ENCODE results near the gene DNAJC7. TPM values are rescaled to one million over a fixed set of nuclear protein-coding genes. Genes with fewer than 3 reads are reported as not detected.

Gene DNAJC7
- total RNA-seq, 1 donor, result 75.3 TPM

- no peak overlapping the region for H3K4me3 ChIP-seq (ENCODE audit: insufficient read depth, low read length)
- TF ChIP-seq CTCF (IDR thresholded peaks at IDR 0.05; ENCODE audit: extremely low read depth, low read depth, low read length), result no peak
- no peaks in the 10 kb centered on the region for H3K79me2 ChIP-seq (ENCODE audit: insufficient read depth, low read length)
- no peak overlapping the region for H2AFZ ChIP-seq (ENCODE audit: low read length)
- H3K27me3 ChIP-seq (ENCODE audit: insufficient read depth, low read length), result no peaks in the 10 kb centered on the region
- H3K27ac ChIP-seq (ENCODE audit: low read depth, low read length), result no peak overlapping the region
- no peak overlapping the region for H3K4me2 ChIP-seq (ENCODE audit: insufficient read depth, low read length)
- H4K20me1 ChIP-seq (ENCODE audit: insufficient read depth, low read length), result no peaks in the 10 kb centered on the region
- H3K9me3 ChIP-seq (ENCODE audit: low read depth, low read length), result no peaks in the 10 kb centered on the region
- no peaks in the 10 kb centered on the region for H3K4me1 ChIP-seq (ENCODE audit: insufficient read depth, low read length)
- no peak for DNase-seq (ENCODE audit: insufficient read length, low spot score, missing footprints)
- no peaks in the 10 kb centered on the region for H3K36me3 ChIP-seq (ENCODE audit: insufficient read depth, low read length)
Observed at GRCh38 chr17:41942626-41943373, 74.4 kb downstream of the DNAJC7 start.

GRCh38 chr17:41941168-41941567 is 76.1 kb downstream of the DNAJC7 start:
- Histone ChIP-seq H2AFZ (ENCODE audit: low read length) (no peak overlapping the region), H3K4me3 (ENCODE audit: insufficient read depth, low read length) (no peak overlapping the region), H4K20me1 (ENCODE audit: insufficient read depth, low read length) (no peaks in the 10 kb centered on the region), H3K27ac (ENCODE audit: low read depth, low read length) (no peak overlapping the region), H3K4me2 (ENCODE audit: insufficient read depth, low read length) (no peak overlapping the region), H3K36me3 (ENCODE audit: insufficient read depth, low read length) (no peaks in the 10 kb centered on the region), H3K9me3 (ENCODE audit: low read depth, low read length) (no peaks in the 10 kb centered on the region), H3K4me1 (ENCODE audit: insufficient read depth, low read length) (no peaks in the 10 kb centered on the region), H3K27me3 (ENCODE audit: insufficient read depth, low read length) (no peaks in the 10 kb centered on the region), H3K79me2 (ENCODE audit: insufficient read depth, low read length) (no peaks in the 10 kb centered on the region)
- no peak for DNase-seq (ENCODE audit: insufficient read length, low spot score, missing footprints)
- no peak for TF ChIP-seq CTCF (IDR thresholded peaks at IDR 0.05; ENCODE audit: extremely low read depth, low read depth, low read length)

- H3K27me3 ChIP-seq (ENCODE audit: insufficient read depth, low read length), result no peaks in the 10 kb centered on the region
- no peak overlapping the region for H2AFZ ChIP-seq (ENCODE audit: low read length)
- peak; percentile 21 for DNase-seq (ENCODE audit: insufficient read length, low spot score, missing footprints)
- H3K4me1 ChIP-seq (ENCODE audit: insufficient read depth, low read length), result no peaks in the 10 kb centered on the region
- H4K20me1 ChIP-seq (ENCODE audit: insufficient read depth, low read length), result no peaks in the 10 kb centered on the region
- no peak for TF ChIP-seq CTCF (IDR thresholded peaks at IDR 0.05; ENCODE audit: extremely low read depth, low read depth, low read length)
- H3K9me3 ChIP-seq (ENCODE audit: low read depth, low read length), result no peaks in the 10 kb centered on the region
- H3K27ac ChIP-seq (ENCODE audit: low read depth, low read length), result no peak overlapping the region
- H3K4me3 ChIP-seq (ENCODE audit: insufficient read depth, low read length), result no peak overlapping the region
- H3K36me3 ChIP-seq (ENCODE audit: insufficient read depth, low read length), result peaks cover 7% of the 10 kb centered on the region
- H3K79me2 ChIP-seq (ENCODE audit: insufficient read depth, low read length), result no peaks in the 10 kb centered on the region
- no peak overlapping the region for H3K4me2 ChIP-seq (ENCODE audit: insufficient read depth, low read length)
Observed at GRCh38 chr17:41939693-41940090, 77.5 kb downstream of the DNAJC7 start.

GRCh38 chr17:41939044-41939692 is 78.1 kb downstream of the DNAJC7 start:
- Histone ChIP-seq H3K9me3 (ENCODE audit: low read depth, low read length) (no peaks in the 10 kb centered on the region), H3K4me3 (ENCODE audit: insufficient read depth, low read length) (no peak overlapping the region), H3K27me3 (ENCODE audit: insufficient read depth, low read length) (no peaks in the 10 kb centered on the region), H3K79me2 (ENCODE audit: insufficient read depth, low read length) (no peaks in the 10 kb centered on the region), H3K27ac (ENCODE audit: low read depth, low read length) (no peak overlapping the region), H3K36me3 (ENCODE audit: insufficient read depth, low read length) (peaks cover 7% of the 10 kb centered on the region), H2AFZ (ENCODE audit: low read length) (no peak overlapping the region), H4K20me1 (ENCODE audit: insufficient read depth, low read length) (no peaks in the 10 kb centered on the region), H3K4me1 (ENCODE audit: insufficient read depth, low read length) (no peaks in the 10 kb centered on the region), H3K4me2 (ENCODE audit: insufficient read depth, low read length) (no peak overlapping the region)
- DNase-seq (ENCODE audit: insufficient read length, low spot score, missing footprints), result peak; percentile 58
- no peak for TF ChIP-seq CTCF (IDR thresholded peaks at IDR 0.05; ENCODE audit: extremely low read depth, low read depth, low read length)

Measured in osteoblast (primary cell).